Transverse colon (tissue), 4 donors: ENCODE data around the gene STIP1. TPM values are rescaled to one million over a fixed set of nuclear protein-coding genes. Genes with fewer than 3 reads are reported as not detected.

Experiments used
- DNase-seq: peaks from one replicate; pipeline ENCODE4 v3.0.0-alpha.2; 2019
- H3K27ac ChIP-seq, 4 donors: fragments of 200-600 bp; sonication (generic); 2 replicates each; pipeline ENCODE4 v1.5.1; 2016 to 2018; ENCODE audit warnings: inconsistent platforms in 4 of 4
- H3K27me3 ChIP-seq: fragments of 200-600 bp; sonication (generic); 2 replicates; pipeline ENCODE4 v1.5.1; 2017; ENCODE audit warnings: inconsistent platforms
- H3K36me3 ChIP-seq, 4 donors: fragments of 200-600 bp; sonication (generic); 2 replicates each; pipeline ENCODE4 v1.5.1; 2017 to 2019; ENCODE audit warnings: inconsistent platforms in 4 of 4
- H3K4me1 ChIP-seq, 4 donors: fragments of 200-600 bp; sonication (generic); 2 replicates each; pipeline ENCODE4 v1.5.1; 2017 to 2020; ENCODE audit warnings: inconsistent platforms in 4 of 4
- H3K4me3 ChIP-seq, 4 donors: fragments of 200-600 bp; sonication (generic); 1 replicate in 1 of 4; 2 replicates in 3 of 4; pipeline versions ENCODE4 v1.5.1 to v1.6.1; 2017 to 2019; ENCODE audit warnings: inconsistent platforms in 4 of 4
- H3K9me3 ChIP-seq, 2 donors: fragments of 200-600 bp; sonication (generic); 2 replicates each; pipeline ENCODE4 v1.5.1; 2017 to 2019; ENCODE audit warnings: inconsistent platforms in 2 of 2
- EP300 ChIP-seq: sonication (generic); formaldehyde crosslinking; IDR thresholded peaks from one replicate; pipeline ENCODE4 v1.6.1; 2017; ENCODE audit warnings: antibody characterized with exemption, low read depth
- POLR2A ChIP-seq: fragments of 450-650 bp; IDR thresholded peaks from one replicate; pipeline ENCODE4 v1.6.1; 2016; ENCODE audit warnings: antibody characterized with exemption, mild to moderate bottlenecking, moderate library complexity
- POLR2AphosphoS5 ChIP-seq, 3 donors: sonication (generic); formaldehyde crosslinking; IDR thresholded peaks; one replicate each; pipeline ENCODE4 v1.6.1; 2016; ENCODE audit warnings: antibody characterized with exemption in 3 of 3
- WGBS, 2 donors: methylation state at CpG; one replicate each; pipeline ENCODE4 v1.1.5; 2018; ENCODE audit warnings: low coverage in 1 of 2; 5-methylcytosine and 5-hydroxymethylcytosine counted together
- in situ Hi-C, 4 donors: fragments of 200-750 bp; cut with MboI; loops; one replicate each; pipeline versions ENCODE4 v1.15.0 to v1.15.1; 2017; ENCODE audit warnings: low sequenced_read_pairs in 3 of 4, low pct_ligation_motif_present in 1 of 4, low pct_unique_long_range_greater_than_20kb in 1 of 4
- intact Hi-C: fragments of 100-400 bp; cut with DNase I; formaldehyde crosslinking; loops from one replicate; pipeline ENCODE4 v1.15.1; 2023; ENCODE audit warnings: low total_unique reads
- total RNA-seq, 4 donors: library from RNA; depleted of rRNA; stranded (reverse); fragments of >200 nt; gene quantifications; one replicate each; pipeline ENCODE4 v1.1.0, GENCODE V29; 2016
- TF ChIP-seq, protein P1 (sequence below), 5 experiments: fragments of 200-600 bp in 3 of 5; fragments of 450-650 bp in 2 of 5; sonication (generic) in 3 of 5; IDR thresholded peaks; 1 replicate in 2 of 5; 2 replicates in 3 of 5; pipeline ENCODE4 v1.5.1; 2016 to 2017; ENCODE audit warnings: antibody characterized with exemption in 5 of 5, inconsistent platforms in 3 of 5, mild to moderate bottlenecking in 2 of 5, moderate library complexity in 1 of 5

STIP1 gene
- total RNA-seq, 4 donors from 2014 or later: 45.3 to 181 (median 65.9) TPM

GRCh38 chr11:64178203-64178602 is 7.8 kb upstream of the STIP1 start:
- 67 to 78% methylated on average over 1 of the region's 1 CpG for WGBS, 2 donors
- no peaks in the 10 kb centered on the region for H3K27me3 ChIP-seq
- H3K27ac ChIP-seq: no peak overlapping the region
- TF ChIP-seq POLR2AphosphoS5 (IDR thresholded peaks at IDR 0.05) (no peak), EP300 (no peak), POLR2A (no peak)
- TF ChIP-seq, protein P1, sequence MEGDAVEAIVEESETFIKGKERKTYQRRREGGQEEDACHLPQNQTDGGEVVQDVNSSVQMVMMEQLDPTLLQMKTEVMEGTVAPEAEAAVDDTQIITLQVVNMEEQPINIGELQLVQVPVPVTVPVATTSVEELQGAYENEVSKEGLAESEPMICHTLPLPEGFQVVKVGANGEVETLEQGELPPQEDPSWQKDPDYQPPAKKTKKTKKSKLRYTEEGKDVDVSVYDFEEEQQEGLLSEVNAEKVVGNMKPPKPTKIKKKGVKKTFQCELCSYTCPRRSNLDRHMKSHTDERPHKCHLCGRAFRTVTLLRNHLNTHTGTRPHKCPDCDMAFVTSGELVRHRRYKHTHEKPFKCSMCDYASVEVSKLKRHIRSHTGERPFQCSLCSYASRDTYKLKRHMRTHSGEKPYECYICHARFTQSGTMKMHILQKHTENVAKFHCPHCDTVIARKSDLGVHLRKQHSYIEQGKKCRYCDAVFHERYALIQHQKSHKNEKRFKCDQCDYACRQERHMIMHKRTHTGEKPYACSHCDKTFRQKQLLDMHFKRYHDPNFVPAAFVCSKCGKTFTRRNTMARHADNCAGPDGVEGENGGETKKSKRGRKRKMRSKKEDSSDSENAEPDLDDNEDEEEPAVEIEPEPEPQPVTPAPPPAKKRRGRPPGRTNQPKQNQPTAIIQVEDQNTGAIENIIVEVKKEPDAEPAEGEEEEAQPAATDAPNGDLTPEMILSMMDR (IDR thresholded peaks at IDR 0.05): no peak
- intact Hi-C loops (no loop called here), in situ Hi-C loops (no loop called here)
- no peaks in the 10 kb centered on the region for H3K9me3 ChIP-seq
- H3K4me1 ChIP-seq: peaks cover 12 to 19% (median 14%) of the 10 kb centered on the region in 4 donors
- H3K36me3 ChIP-seq: no peaks in the 10 kb centered on the region
- DNase-seq: no peak
- no peak overlapping the region for H3K4me3 ChIP-seq

GRCh38 chr11:64178951-64179639 is 6.9 kb upstream of the STIP1 start:
- H3K27me3 ChIP-seq: no peaks in the 10 kb centered on the region
- H3K4me1 ChIP-seq: peaks cover 20 to 28% (median 21%) of the 10 kb centered on the region in 4 donors
- in situ Hi-C loops: no loop called here
- no peaks in the 10 kb centered on the region for H3K9me3 ChIP-seq
- intact Hi-C loops: no loop called here
- 93% methylated on average over 12 of the region's 12 CpGs; no CpG with 5 or more reads in 1 of the 2 donors for WGBS, 2 donors
- DNase-seq: no peak
- TF ChIP-seq POLR2A (no peak), POLR2AphosphoS5 (IDR thresholded peaks at IDR 0.05) (no peak), EP300 (no peak)
- H3K4me3 ChIP-seq: no peak overlapping the region
- no peak overlapping the region for H3K27ac ChIP-seq
- no peaks in the 10 kb centered on the region for H3K36me3 ChIP-seq

DNA sequence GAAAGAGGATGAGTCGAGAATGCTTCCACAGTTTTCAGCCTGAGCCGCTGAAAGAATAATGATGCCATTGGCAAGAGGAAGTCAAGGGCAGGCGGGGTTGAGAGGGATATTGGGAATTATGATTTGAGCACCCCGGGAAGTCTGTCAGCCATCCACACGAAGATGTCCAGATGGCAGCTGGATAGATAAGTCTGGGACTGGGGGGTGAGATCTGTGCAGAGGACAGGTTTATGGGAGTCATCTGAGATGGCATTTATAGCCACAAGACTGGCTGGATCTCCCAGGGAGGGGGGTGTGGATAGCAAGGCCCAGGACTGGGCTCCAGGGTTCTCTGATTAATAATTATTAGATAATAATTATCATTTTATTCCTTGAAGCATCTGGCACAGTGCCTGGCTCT is 5.1 kb upstream of the STIP1 start:
- H3K27me3 ChIP-seq: no peaks in the 10 kb centered on the region
- H3K4me1 ChIP-seq: peaks cover 21 to 37% (median 30%) of the 10 kb centered on the region in 4 donors
- no peaks in the 10 kb centered on the region for H3K36me3 ChIP-seq
- H3K9me3 ChIP-seq: no peaks in the 10 kb centered on the region
- 54 to 64% methylated on average over 3 to 5 of the region's 5 CpGs for WGBS, 2 donors
- TF ChIP-seq, protein P1 (IDR thresholded peaks at IDR 0.05): no peak
- TF ChIP-seq EP300: no peak
- no peak for TF ChIP-seq POLR2AphosphoS5 (IDR thresholded peaks at IDR 0.05)
- no peak for TF ChIP-seq POLR2A
- peak overlapping the region; percentile 78 to 84 (median 80) for H3K27ac ChIP-seq
- intact Hi-C loops: no loop called here
- H3K4me3 ChIP-seq: no peak overlapping the region
- DNase-seq: no peak
- in situ Hi-C loops: no loop called here

DNA sequence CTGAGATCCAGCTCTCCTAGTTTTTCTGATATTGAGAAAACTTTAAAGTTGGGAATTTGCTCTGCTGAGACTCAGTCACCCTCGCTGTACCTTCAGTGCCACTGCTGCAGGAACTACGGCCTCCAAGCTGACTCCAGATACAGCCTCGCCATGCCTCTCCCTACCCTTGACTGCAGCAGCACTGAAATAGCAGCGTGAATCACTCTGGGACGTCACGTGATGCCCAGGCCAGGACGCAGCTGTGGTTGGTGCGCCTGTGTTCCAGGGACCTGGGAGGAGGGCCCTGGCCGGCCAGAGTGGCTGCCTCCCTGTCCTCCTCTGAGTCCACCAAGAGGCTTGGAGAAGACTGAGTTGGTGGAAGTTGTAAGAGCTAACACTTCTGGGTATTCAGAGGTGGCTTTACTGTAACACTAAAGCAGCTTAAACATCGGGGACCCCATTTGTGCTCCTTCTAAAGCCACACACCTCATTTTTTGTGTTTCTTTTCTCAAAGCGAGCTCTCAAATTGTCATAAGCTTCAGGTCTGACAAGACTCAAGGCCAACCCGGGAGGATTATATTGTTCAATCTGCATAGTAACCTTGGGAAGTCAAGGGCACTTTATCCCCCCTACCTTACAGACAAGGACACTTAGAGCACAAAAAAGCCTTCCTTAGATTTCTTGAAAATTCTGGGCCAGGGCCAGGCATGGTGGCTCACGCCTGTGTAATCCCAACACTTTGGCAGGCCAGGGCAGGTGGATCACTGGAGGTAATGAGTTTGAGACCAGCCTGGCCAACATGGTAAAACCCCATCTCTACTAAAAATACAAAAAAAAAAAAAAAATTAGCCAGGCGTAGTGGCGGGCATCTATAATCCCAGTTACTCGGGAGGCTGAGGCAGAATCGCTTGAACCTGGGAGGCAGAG is 4.2 kb upstream of the STIP1 start:
- Histone ChIP-seq H3K4me3 (no peak overlapping the region), H3K27me3 (no peaks in the 10 kb centered on the region), H3K9me3 (no peaks in the 10 kb centered on the region), H3K36me3 (no peaks in the 10 kb centered on the region), H3K4me1 (peaks cover 21 to 37% (median 30%) of the 10 kb centered on the region in 4 donors), H3K27ac (peak overlapping the region; percentile 78 to 84 (median 80))
- TF ChIP-seq POLR2AphosphoS5 (IDR thresholded peaks at IDR 0.05): peak; percentile 97 to 99 (median 97)
- no peak for TF ChIP-seq EP300
- TF ChIP-seq POLR2A: peak; percentile 90
- 33 to 39% methylated on average over 1 to 17 of the region's 17 CpGs for WGBS, 2 donors
- in situ Hi-C loops (no loop called here), intact Hi-C loops (no loop called here)
- DNase-seq: peak; percentile 93

DNA sequence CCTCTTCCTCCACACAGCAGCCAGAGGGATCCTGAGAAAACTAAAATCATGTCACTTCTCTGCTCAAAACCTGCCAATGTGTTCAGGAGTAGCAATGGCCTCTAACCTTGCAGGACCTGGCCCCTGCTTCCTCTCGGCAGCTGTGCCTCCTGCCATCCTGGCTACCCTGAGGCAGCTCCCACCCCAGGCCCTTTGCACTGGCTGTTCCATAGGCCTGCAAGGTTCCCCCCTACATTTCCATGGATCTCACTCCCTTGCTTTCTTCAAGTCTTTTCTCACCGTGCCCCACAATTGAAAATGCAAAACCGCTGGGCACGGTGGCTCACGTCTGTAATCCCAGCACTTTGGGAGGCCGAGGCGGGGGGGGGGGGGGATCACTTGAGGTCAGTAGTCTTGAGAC is 2.1 kb upstream of the STIP1 start:
- WGBS, 2 donors: 92 to 95% methylated on average over 3 to 7 of the region's 7 CpGs
- peak overlapping the region; percentile 93 to 99 (median 95) for H3K27ac ChIP-seq
- intact Hi-C loops (no loop called here), in situ Hi-C loops (no loop called here)
- H3K4me1 ChIP-seq: peaks cover 24 to 37% (median 30%) of the 10 kb centered on the region in 4 donors
- no peak for DNase-seq
- no peaks in the 10 kb centered on the region for H3K36me3 ChIP-seq
- H3K4me3 ChIP-seq: no peak overlapping the region
- no peak for TF ChIP-seq EP300
- TF ChIP-seq POLR2A: no peak
- TF ChIP-seq, protein P1 (IDR thresholded peaks at IDR 0.05): no peak
- TF ChIP-seq POLR2AphosphoS5 (IDR thresholded peaks at IDR 0.05): no peak
- H3K27me3 ChIP-seq: no peaks in the 10 kb centered on the region
- H3K9me3 ChIP-seq: no peaks in the 10 kb centered on the region
